A549 (cell line): Measurements from ENCODE around the gene SLC17A8.

Experiments
- ESRRA ChIP-seq: fragments of 150-350 bp; IDR thresholded peaks from 2 replicates; pipeline ENCODE4 v1.6.1; 2014; ENCODE audit warnings: mild to moderate bottlenecking, low read length, borderline replicate concordance
- FOSL2 ChIP-seq, 2 experiments: fragments of 450-650 bp in 1 of 2; fragments of >200 bp in 1 of 2; sonication (Bioruptor Twin) in 1 of 2; formaldehyde crosslinking; IDR thresholded peaks; 2 replicates each; pipeline versions ENCODE4 v1.5.0 to v1.6.1; 2016 to 2020; ENCODE audit warnings: mild to moderate bottlenecking in 1 of 2, moderate library complexity in 1 of 2
- JUNB ChIP-seq: fragments of >200 bp; sonication (Bioruptor Twin); formaldehyde crosslinking; IDR thresholded peaks from 2 replicates; pipeline ENCODE4 v1.6.1; 2016
- POLR2A ChIP-seq: IDR thresholded peaks from 2 replicates; pipeline ENCODE4 v1.6.1; 2012; ENCODE audit warnings: mild to moderate bottlenecking, low read length
- RAD21 ChIP-seq, 2 experiments: fragments of >200 bp in 1 of 2; sonication (Bioruptor Twin) in 1 of 2; formaldehyde crosslinking in 1 of 2; IDR thresholded peaks in 1 of 2; conservative IDR thresholded peaks in 1 of 2; 2 replicates in 1 of 2; 3 replicates in 1 of 2; pipeline ENCODE4 v1.6.1; 2012 to 2018; ENCODE audit warnings: inconsistent platforms in 1 of 2
- REST ChIP-seq: fragments of 200-600 bp; sonication (generic); IDR thresholded peaks from 2 replicates; pipeline ENCODE4 v1.6.1; 2016; ENCODE audit warnings: antibody characterized with exemption, mild to moderate bottlenecking, moderate library complexity
- SMC3 ChIP-seq: fragments of >200 bp; sonication (Bioruptor Twin); formaldehyde crosslinking; IDR thresholded peaks from 3 replicates; pipeline ENCODE4 v1.6.1; 2018; ENCODE audit warnings: inconsistent platforms
- ZSCAN20 ChIP-seq: fragments of 250-450 bp; sonication (Bioruptor Pico); IDR thresholded peaks from 2 replicates; pipeline ENCODE4 v1.8.0; 2022; ENCODE audit warnings: mild to moderate bottlenecking, moderate library complexity
- TF ChIP-seq, protein P1 (sequence below): fragments of >200 bp; sonication (Bioruptor Twin); formaldehyde crosslinking; IDR thresholded peaks from 3 replicates; pipeline ENCODE4 v1.5.1; 2016

DNA sequence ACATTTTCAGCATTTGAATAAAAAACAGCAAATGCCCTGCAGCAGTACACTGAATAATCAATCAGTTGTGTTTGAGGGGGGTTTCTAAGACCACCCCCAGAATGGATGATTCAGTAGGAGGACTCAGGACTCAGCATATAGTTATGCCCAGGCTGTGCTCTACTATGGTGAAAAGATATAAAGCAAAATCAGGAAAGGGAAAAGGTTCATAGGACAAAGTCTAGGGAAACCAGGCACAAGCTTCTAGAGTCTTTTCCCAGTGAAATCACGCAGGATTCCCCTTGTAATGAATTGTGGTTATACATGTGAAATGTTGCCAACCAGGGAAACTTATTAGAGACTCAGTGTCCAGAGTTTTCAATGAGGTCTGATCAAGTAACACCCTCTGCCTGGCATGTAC is 25.0 kb upstream of the SLC17A8 start:
- TF ChIP-seq, protein P1, sequence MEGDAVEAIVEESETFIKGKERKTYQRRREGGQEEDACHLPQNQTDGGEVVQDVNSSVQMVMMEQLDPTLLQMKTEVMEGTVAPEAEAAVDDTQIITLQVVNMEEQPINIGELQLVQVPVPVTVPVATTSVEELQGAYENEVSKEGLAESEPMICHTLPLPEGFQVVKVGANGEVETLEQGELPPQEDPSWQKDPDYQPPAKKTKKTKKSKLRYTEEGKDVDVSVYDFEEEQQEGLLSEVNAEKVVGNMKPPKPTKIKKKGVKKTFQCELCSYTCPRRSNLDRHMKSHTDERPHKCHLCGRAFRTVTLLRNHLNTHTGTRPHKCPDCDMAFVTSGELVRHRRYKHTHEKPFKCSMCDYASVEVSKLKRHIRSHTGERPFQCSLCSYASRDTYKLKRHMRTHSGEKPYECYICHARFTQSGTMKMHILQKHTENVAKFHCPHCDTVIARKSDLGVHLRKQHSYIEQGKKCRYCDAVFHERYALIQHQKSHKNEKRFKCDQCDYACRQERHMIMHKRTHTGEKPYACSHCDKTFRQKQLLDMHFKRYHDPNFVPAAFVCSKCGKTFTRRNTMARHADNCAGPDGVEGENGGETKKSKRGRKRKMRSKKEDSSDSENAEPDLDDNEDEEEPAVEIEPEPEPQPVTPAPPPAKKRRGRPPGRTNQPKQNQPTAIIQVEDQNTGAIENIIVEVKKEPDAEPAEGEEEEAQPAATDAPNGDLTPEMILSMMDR, result no peak
- TF ChIP-seq RAD21 (conservative IDR thresholded peaks at IDR 0.05 in 1 of 2, IDR thresholded peaks at IDR 0.05 in 1 of 2) (no peak), ESRRA (no peak), REST (no peak), SMC3 (no peak), JUNB (no peak), FOSL2 (IDR thresholded peaks at IDR 0.05) (no peak), FOSL2 (CRISPR knock-in tag; IDR thresholded peaks at IDR 0.05) (no peak), POLR2A (no peak), ZSCAN20 (CRISPR knock-in tag) (no peak)
